Neural cell (in vitro differentiated cells): ENCODE measurements around the gene LINGO1. TPM values are rescaled to one million over a fixed set of nuclear protein-coding genes. Genes with fewer than 3 reads are reported as not detected.

Source experiments
- H2AFZ ChIP-seq: fragments of 200-600, 300-800 bp; sonication (generic), shearing (Covaris generic); 2 replicates; pipeline ENCODE4 v1.6.0; 2014; ENCODE audit warnings: low read depth, mild to moderate bottlenecking, antibody characterized with exemption, low read length, moderate library complexity
- H3F3A ChIP-seq: fragments of 200-600 bp; shearing (Covaris generic); 2 replicates; pipeline ENCODE4 v1.6.1; 2016; ENCODE audit warnings: mild to moderate bottlenecking, moderate library complexity, mixed read lengths, antibody characterized with exemption, low read length; ENCODE audit not compliant: insufficient read depth, poor library complexity, severe bottlenecking
- H3K27ac ChIP-seq: fragments of 200-600, 300-800 bp; sonication (generic), shearing (Covaris generic); 2 replicates; pipeline ENCODE4 v1.5.1; 2014; ENCODE audit warnings: mild to moderate bottlenecking, low read length, moderate library complexity
- H3K27me3 ChIP-seq: fragments of 300-800, 200-600 bp; sonication (generic), shearing (Covaris generic); 2 replicates; pipeline ENCODE4 v1.6.0; 2014; ENCODE audit warnings: mild to moderate bottlenecking, low read depth, low read length, moderate library complexity; ENCODE audit not compliant: insufficient read depth
- H3K36me3 ChIP-seq: fragments of 300-800, 200-600 bp; sonication (generic), shearing (Covaris generic); 2 replicates; pipeline ENCODE4 v1.5.1; 2014; ENCODE audit warnings: mild to moderate bottlenecking, antibody characterized with exemption, low read length, moderate library complexity; ENCODE audit not compliant: insufficient read depth
- H3K4me2 ChIP-seq: fragments of 300-800, 200-600 bp; sonication (generic), shearing (Covaris generic); 2 replicates; pipeline ENCODE4 v1.6.0; 2014; ENCODE audit warnings: mild to moderate bottlenecking, low read length
- H3K4me3 ChIP-seq: fragments of 300-800, 200-600 bp; sonication (generic), shearing (Covaris generic); 2 replicates; pipeline ENCODE4 v1.5.1; 2014; ENCODE audit warnings: mild to moderate bottlenecking, low read length, moderate library complexity
- H3K79me2 ChIP-seq: fragments of 200-600 bp; shearing (Covaris generic); replicated peaks from 2 replicates; pipeline ENCODE4 v1.6.0; 2014; ENCODE audit warnings: mild to moderate bottlenecking, low read length, moderate library complexity; ENCODE audit not compliant: insufficient read depth
- H3K9ac ChIP-seq: fragments of 300-800, 200-600 bp; sonication (generic), shearing (Covaris generic); 2 replicates; pipeline ENCODE4 v1.6.1; 2016; ENCODE audit warnings: mild to moderate bottlenecking, low read length, mixed read lengths
- H3K9me2 ChIP-seq: fragments of 200-600 bp; shearing (Covaris generic); 2 replicates; pipeline ENCODE4 v1.6.1; 2016; ENCODE audit warnings: mild to moderate bottlenecking, low read length, mixed read lengths; ENCODE audit not compliant: insufficient read depth
- H3K9me3 ChIP-seq: fragments of 200-600, 300-800 bp; sonication (generic), shearing (Covaris generic); 2 replicates; pipeline ENCODE4 v1.6.1; 2016; ENCODE audit warnings: mild to moderate bottlenecking, mixed run types, low read length, moderate library complexity, mixed read lengths
- H4K20me1 ChIP-seq: fragments of 200-600 bp; shearing (Covaris generic); 2 replicates; pipeline ENCODE4 v1.6.1; 2016; ENCODE audit warnings: mild to moderate bottlenecking, mixed run types; ENCODE audit not compliant: insufficient read depth
- EP300 ChIP-seq: fragments of 450-650 bp; conservative IDR thresholded peaks from 2 replicates; pipeline ENCODE4 v1.6.1; 2014; ENCODE audit warnings: antibody characterized with exemption, mild to moderate bottlenecking, moderate library complexity; ENCODE audit not compliant: poor library complexity, severe bottlenecking
- EZH2 ChIP-seq: fragments of 200-600, 300-800 bp; shearing (Covaris generic), sonication (generic); IDR thresholded peaks from 2 replicates; pipeline ENCODE4 v1.6.1; 2014; ENCODE audit warnings: antibody characterized with exemption, low read length, borderline replicate concordance, mild to moderate bottlenecking; ENCODE audit not compliant: insufficient read depth, poor library complexity, severe bottlenecking
- MXI1 ChIP-seq: fragments of 450-650 bp; conservative IDR thresholded peaks from 2 replicates; pipeline ENCODE4 v1.6.1; 2014; ENCODE audit warnings: antibody characterized with exemption, mild to moderate bottlenecking; ENCODE audit not compliant: poor library complexity, severe bottlenecking
- POLR2AphosphoS5 ChIP-seq: IDR thresholded peaks from 2 replicates; pipeline ENCODE4 v1.6.1; 2012
- RAD21 ChIP-seq: fragments of 450-650 bp; conservative IDR thresholded peaks from 2 replicates; pipeline ENCODE4 v1.6.1; 2014; ENCODE audit warnings: antibody characterized with exemption, mild to moderate bottlenecking, moderate library complexity
- REST ChIP-seq: IDR thresholded peaks from 2 replicates; pipeline ENCODE4 v1.6.1; 2012; ENCODE audit warnings: borderline replicate concordance
- SMC3 ChIP-seq: fragments of 450-650 bp; conservative IDR thresholded peaks from 2 replicates; pipeline ENCODE4 v1.6.1; 2014; ENCODE audit warnings: antibody characterized with exemption, mild to moderate bottlenecking, moderate library complexity; ENCODE audit not compliant: poor library complexity
- TAF1 ChIP-seq: IDR thresholded peaks from 2 replicates; pipeline ENCODE4 v1.6.1; 2012; ENCODE audit warnings: low read depth
- polyA plus RNA-seq: library from polyadenylated mRNA; depleted of rRNA; stranded (reverse); fragments of >200 nt; gene quantifications from 2 replicates; pipeline ENCODE4 v1.2.3, GENCODE V29; 2014
- TF ChIP-seq, protein P1 (sequence below): fragments of 450-650 bp; IDR thresholded peaks from 2 replicates; pipeline ENCODE4 v1.5.1; 2014; ENCODE audit warnings: antibody characterized with exemption, mild to moderate bottlenecking, moderate library complexity; ENCODE audit not compliant: poor library complexity, severe bottlenecking

Gene LINGO1
- polyA plus RNA-seq, 1 donor from 2014 or later, result 34.4 TPM

DNA sequence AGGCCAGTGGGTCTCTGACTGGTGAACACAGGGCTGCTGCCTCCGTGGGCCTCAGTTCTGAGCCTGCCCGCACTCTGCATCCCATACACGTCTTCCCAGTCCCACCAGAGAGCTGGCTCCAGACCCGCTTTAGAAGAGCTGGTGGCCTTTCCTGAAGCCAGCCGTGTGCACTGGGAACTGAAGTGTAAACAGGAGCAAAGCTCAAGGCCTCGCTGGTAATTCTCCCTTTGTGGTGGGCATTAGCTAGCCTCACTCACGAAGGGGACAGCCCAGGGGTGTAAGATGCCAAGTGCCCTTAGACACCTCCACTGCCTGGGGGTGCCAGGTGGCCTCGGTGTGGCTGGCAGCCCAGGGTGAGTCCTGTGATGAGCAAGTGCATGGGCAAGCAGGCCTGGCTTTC, 12.9 kb upstream of the LINGO1 start:
- Histone ChIP-seq H3K4me2 (no peak overlapping the region), H3F3A (no peaks in the 10 kb centered on the region), H4K20me1 (no peaks in the 10 kb centered on the region), H3K27ac (no peak overlapping the region), H3K9me2 (no peaks in the 10 kb centered on the region), H3K27me3 (no peaks in the 10 kb centered on the region), H3K79me2 (no peaks in the 10 kb centered on the region), H3K36me3 (no peaks in the 10 kb centered on the region), H3K9me3 (no peaks in the 10 kb centered on the region), H3K4me3 (no peak overlapping the region), H2AFZ (no peak overlapping the region), H3K9ac (no peak overlapping the region)
- TF ChIP-seq RAD21 (no peak), EP300 (no peak), REST (no peak), MXI1 (no peak), EZH2 (no peak), SMC3 (no peak), POLR2AphosphoS5 (no peak), TAF1 (no peak)
- TF ChIP-seq, protein P1, sequence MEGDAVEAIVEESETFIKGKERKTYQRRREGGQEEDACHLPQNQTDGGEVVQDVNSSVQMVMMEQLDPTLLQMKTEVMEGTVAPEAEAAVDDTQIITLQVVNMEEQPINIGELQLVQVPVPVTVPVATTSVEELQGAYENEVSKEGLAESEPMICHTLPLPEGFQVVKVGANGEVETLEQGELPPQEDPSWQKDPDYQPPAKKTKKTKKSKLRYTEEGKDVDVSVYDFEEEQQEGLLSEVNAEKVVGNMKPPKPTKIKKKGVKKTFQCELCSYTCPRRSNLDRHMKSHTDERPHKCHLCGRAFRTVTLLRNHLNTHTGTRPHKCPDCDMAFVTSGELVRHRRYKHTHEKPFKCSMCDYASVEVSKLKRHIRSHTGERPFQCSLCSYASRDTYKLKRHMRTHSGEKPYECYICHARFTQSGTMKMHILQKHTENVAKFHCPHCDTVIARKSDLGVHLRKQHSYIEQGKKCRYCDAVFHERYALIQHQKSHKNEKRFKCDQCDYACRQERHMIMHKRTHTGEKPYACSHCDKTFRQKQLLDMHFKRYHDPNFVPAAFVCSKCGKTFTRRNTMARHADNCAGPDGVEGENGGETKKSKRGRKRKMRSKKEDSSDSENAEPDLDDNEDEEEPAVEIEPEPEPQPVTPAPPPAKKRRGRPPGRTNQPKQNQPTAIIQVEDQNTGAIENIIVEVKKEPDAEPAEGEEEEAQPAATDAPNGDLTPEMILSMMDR, result no peak

DNA sequence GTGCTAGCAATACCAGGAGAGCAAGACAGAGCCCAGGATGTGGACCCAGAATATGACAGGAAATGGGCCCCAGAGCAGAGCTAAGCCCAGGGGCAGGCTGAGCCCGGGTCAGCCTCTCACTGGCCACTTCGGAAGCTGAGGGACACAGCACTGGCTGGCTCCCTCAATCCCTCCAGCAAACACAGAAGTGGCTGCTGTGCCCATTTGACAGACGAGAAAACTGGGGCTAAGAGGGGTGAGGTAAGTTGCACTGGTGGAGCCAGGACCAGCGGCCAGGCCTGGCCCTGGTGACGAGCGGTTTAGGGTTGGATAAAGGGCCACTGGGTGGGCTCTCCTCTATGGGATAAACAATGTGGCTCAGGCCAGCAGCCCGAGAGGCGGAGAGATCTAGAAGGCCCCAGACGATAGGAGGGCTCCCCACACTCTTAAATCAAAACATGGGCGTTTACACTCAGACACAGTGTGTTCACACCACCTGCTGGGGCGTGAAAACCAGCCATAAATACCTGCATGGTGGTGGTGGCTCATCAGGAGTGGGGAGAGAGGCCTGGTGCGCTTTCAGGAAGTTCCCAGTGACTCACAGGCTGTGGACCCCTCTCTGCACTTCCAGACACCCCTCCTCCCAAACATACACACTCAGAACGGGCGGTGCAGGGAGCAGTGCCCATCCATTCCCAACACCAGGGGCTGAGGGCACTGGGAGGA, 12.0 kb upstream of the LINGO1 start:
- no peak overlapping the region for H2AFZ ChIP-seq
- no peaks in the 10 kb centered on the region for H3F3A ChIP-seq
- no peaks in the 10 kb centered on the region for H3K9me3 ChIP-seq
- H3K79me2 ChIP-seq, result no peaks in the 10 kb centered on the region
- H3K9me2 ChIP-seq, result no peaks in the 10 kb centered on the region
- H3K4me2 ChIP-seq, result no peak overlapping the region
- H3K9ac ChIP-seq, result no peak overlapping the region
- H3K36me3 ChIP-seq, result no peaks in the 10 kb centered on the region
- TF ChIP-seq MXI1 (no peak), EP300 (no peak), REST (no peak), TAF1 (no peak), POLR2AphosphoS5 (no peak), RAD21 (no peak), EZH2 (no peak), SMC3 (no peak)
- TF ChIP-seq, protein P1, result no peak
- no peaks in the 10 kb centered on the region for H3K27me3 ChIP-seq
- no peak overlapping the region for H3K27ac ChIP-seq
- no peak overlapping the region for H3K4me3 ChIP-seq
- H4K20me1 ChIP-seq, result no peaks in the 10 kb centered on the region
